Pancreas (tissue), 10 donors: Measurements from ENCODE around the gene CCDC122. TPM values are rescaled to one million over a fixed set of nuclear protein-coding genes. Genes with fewer than 3 reads are reported as not detected.
"Not testable (repeated sequence)": the region's sequence is repeated elsewhere in the genome, so short reads cannot be mapped to it uniquely, and the experiment has no call there.

Source experiments
- ATAC-seq, 4 donors: fragments of 200-7000 bp; cut with Tn5 transposase; one replicate each; pipeline versions ENCODE4 v1.8.0 to v1.9.1; 2020; ENCODE audit warnings: mild to moderate bottlenecking in 4 of 4, moderate library complexity in 4 of 4
- DNase-seq, 6 donors: peaks; one replicate each; pipeline ENCODE4 v3.0.0-alpha.2; 2020
- FAIRE-seq: peaks from 2 replicates; lab custom pipeline; 2012; peaks lifted over from hg19 to GRCh38; lab: Jason Lieb, UNC
- H3K27ac ChIP-seq, 4 donors: fragments of 200-600 bp; sonication (generic); 1 replicate in 3 of 4; 2 replicates in 1 of 4; pipeline versions ENCODE4 v1.5.0 to v1.8.0; 2020
- H3K27me3 ChIP-seq, 4 donors: fragments of 200-600 bp; one replicate each; pipeline ENCODE4 v1.8.0; 2021
- H3K36me3 ChIP-seq, 3 donors: fragments of 200-600 bp; sonication (generic) in 1 of 3; one replicate each; pipeline versions ENCODE4 v1.5.0 to v1.8.0; 2020 to 2021
- H3K4me1 ChIP-seq, 3 donors: fragments of 200-600 bp; one replicate each; pipeline ENCODE4 v1.8.0; 2021
- H3K4me3 ChIP-seq, 4 donors: fragments of 200-600 bp; sonication (generic) in 2 of 4; one replicate each; pipeline versions ENCODE4 v1.5.0 to v1.8.0; 2020 to 2021
- H3K9me3 ChIP-seq, 4 donors: fragments of 200-600 bp; one replicate each; pipeline ENCODE4 v1.8.0; 2021
- WGBS, 2 donors: extraction: QIAGEN DNeasy Blood & Tissue Kit; methylation state at CpG; one replicate each; pipeline ENCODE4 v1.1.7; 2013; 5-methylcytosine and 5-hydroxymethylcytosine counted together
- intact Hi-C, 3 donors: fragments of 100-400 bp; cut with DNase I; formaldehyde crosslinking; loops; one replicate each; pipeline versions ENCODE4 v1.11.1 to v1.14.2; 2022
- polyA plus RNA-seq, 2 donors: library from polyadenylated mRNA; stranded (reverse); fragments of 200-250 nt; gene quantifications; one replicate each; pipeline ENCODE4 v1.2.3, GENCODE V29; 2013
- total RNA-seq, 6 donors: library from RNA; stranded (reverse); fragmentation: NEBNext Ultra II Directional in 4 of 6; extraction: Animal tissue kit (Norgen Biotek cat#: 25700) in 4 of 6; gene quantifications; one replicate each; pipeline versions ENCODE4 v1.2.1 to v1.2.4, GENCODE V29; 2021 to 2023
- TF ChIP-seq, protein P1 (sequence below), 4 donors: fragments of 200-600 bp; sonication (generic) in 3 of 4; IDR thresholded peaks; one replicate each; pipeline versions ENCODE4 v1.5.0 to v1.8.0; 2021; ENCODE audit warnings: antibody characterized with exemption in 4 of 4
- donor health status: healthy with polysubstance abuse.
- donor health status: DM: no; HTN: no; CAD: no; lungs with moderate emphysema.
- donor health status: DM: no; HTN: no; CAD: no.
- donor health status: control.
- donor health status: control.
- donor health status: Bipolar disorder and iron deficiency.
- donor health status: DM: yes; HTN: yes; CAD: no.
- donor health status: DM: no; HTN: no; CAD: no.
- donor health status: DM: no; HTN: no; CAD: no.
- donor health status: DM: yes; HTN: yes; CAD: no.

CCDC122 gene
- total and polyA plus RNA-seq, 8 donors = 2.9 to 7.3 (median 4.7) TPM

DNA sequence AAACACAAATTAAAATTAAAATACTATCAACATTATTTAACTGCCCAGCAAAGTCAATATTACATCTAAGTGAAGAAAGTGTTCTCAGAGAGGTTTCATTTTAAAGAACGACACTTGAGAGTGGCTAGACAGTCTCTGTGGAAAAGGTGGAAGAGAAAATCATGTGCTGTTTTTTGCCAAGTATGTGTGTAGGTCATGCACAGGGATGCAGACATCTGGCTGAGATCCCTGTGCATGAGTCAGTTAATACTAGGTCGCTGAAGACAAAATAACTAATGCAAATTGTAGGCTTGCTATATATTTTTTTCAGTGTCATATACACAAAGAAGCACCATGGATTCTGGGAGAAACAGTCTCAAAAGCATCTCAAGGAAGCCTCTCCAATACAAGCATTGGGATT lies 48.5 kb downstream of the CCDC122 start:
- TF ChIP-seq, protein P1, sequence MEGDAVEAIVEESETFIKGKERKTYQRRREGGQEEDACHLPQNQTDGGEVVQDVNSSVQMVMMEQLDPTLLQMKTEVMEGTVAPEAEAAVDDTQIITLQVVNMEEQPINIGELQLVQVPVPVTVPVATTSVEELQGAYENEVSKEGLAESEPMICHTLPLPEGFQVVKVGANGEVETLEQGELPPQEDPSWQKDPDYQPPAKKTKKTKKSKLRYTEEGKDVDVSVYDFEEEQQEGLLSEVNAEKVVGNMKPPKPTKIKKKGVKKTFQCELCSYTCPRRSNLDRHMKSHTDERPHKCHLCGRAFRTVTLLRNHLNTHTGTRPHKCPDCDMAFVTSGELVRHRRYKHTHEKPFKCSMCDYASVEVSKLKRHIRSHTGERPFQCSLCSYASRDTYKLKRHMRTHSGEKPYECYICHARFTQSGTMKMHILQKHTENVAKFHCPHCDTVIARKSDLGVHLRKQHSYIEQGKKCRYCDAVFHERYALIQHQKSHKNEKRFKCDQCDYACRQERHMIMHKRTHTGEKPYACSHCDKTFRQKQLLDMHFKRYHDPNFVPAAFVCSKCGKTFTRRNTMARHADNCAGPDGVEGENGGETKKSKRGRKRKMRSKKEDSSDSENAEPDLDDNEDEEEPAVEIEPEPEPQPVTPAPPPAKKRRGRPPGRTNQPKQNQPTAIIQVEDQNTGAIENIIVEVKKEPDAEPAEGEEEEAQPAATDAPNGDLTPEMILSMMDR (IDR thresholded peaks at IDR 0.05) = no peak
- no peak for DNase-seq
- peak in 1 of 4 donors; percentile 17 for ATAC-seq
- no peak overlapping the region for H3K4me3 ChIP-seq
- H3K27ac ChIP-seq = no peak overlapping the region
- no peaks in the 10 kb centered on the region for H3K9me3 ChIP-seq
- H3K27me3 ChIP-seq = no peaks in the 10 kb centered on the region
- intact Hi-C loops = no loop called here
- WGBS, 2 donors = 67 to 75% methylated on average over 2 of the region's 2 CpGs
- no peak for FAIRE-seq
- H3K4me1 ChIP-seq = no peaks in the 10 kb centered on the region
- H3K36me3 ChIP-seq = no peaks in the 10 kb centered on the region

DNA sequence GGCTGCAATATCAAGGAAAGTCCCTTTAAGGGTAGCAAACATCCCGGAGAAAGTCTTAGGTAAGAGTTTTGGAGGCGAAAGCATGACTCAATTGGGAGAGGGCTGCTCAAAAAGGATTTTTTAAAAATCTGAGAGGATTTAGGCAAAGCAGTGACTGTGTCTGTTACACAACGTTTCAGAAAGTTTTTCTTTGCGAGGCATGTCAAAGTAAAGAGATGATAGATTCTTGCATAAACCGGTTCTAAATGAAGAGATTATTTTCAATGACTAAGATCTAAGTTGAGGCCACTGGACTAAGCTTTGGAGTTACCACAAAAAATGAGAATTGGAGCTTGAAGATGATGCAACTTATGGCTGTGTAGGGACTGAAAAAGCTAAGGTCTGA lies 49.1 kb downstream of the CCDC122 start:
- Histone ChIP-seq H3K4me1 (no peaks in the 10 kb centered on the region), H3K27ac (no peak overlapping the region), H3K9me3 (no peaks in the 10 kb centered on the region), H3K36me3 (no peaks in the 10 kb centered on the region), H3K4me3 (no peak overlapping the region), H3K27me3 (no peaks in the 10 kb centered on the region)
- no peak for DNase-seq
- intact Hi-C loops = no loop called here
- peak in 3 of 4 donors; percentile 11 to 73 (median 44) for ATAC-seq
- TF ChIP-seq, protein P1 (IDR thresholded peaks at IDR 0.05) = no peak
- WGBS, 2 donors = 57 to 65% methylated on average over 5 of the region's 5 CpGs
- no peak for FAIRE-seq

DNA sequence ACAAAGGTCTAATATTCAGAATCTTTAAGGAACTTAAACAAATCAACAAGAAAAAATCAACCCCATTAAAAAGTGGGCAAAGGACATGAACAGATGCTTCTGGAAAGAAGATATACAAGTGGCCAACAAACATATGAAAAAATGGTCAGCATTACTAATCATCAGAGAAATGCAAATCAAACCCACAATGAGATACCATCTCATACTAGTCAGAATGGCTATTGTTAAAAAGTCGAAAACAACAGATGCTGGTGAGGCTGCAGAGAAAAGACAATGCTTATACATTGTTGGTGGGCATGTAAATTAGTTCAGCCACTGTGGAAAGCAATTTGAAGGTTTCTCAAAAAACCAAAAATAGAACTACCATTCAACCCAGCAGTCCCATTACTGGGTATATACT lies 54.9 kb downstream of the CCDC122 start:
- H3K27ac ChIP-seq, intact Hi-C loops, ATAC-seq, H3K9me3 ChIP-seq, H3K27me3 ChIP-seq, H3K4me1 ChIP-seq, H3K36me3 ChIP-seq, H3K4me3 ChIP-seq, FAIRE-seq, DNase-seq: not testable (repeated sequence)
- 91 to 100% methylated on average over 1 of the region's 1 CpG for WGBS, 2 donors

DNA sequence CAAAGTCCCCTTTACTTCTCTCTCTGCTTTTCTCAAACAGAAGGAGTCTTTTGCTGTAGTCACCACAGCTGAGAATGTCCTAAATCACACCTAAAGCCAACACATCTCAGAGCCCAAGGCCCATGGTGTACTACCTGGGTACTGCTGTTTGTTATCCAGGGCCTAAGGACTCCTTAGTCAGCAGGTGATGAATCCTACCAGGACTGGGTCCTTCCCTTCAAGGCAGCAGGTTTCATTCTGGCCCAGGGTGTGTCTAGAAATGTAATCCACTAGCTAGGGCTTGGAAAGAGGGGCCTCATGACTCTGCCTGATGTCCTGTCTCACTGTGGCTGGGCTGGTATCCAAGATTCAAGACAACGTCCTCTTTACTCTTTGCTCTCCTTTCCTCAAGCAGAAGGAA lies 56.6 kb downstream of the CCDC122 start:
- intact Hi-C loops = no loop called here
- Histone ChIP-seq H3K4me3 (no peak overlapping the region), H3K27me3 (no peaks in the 10 kb centered on the region), H3K27ac (no peak overlapping the region), H3K4me1 (no peaks in the 10 kb centered on the region), H3K36me3 (no peaks in the 10 kb centered on the region), H3K9me3 (no peaks in the 10 kb centered on the region)
- no peak for ATAC-seq
- no peak for FAIRE-seq
- no peak for DNase-seq
- TF ChIP-seq, protein P1 (IDR thresholded peaks at IDR 0.05) = no peak
- WGBS, 2 donors = 40 to 70% methylated on average over 1 of the region's 1 CpG

DNA sequence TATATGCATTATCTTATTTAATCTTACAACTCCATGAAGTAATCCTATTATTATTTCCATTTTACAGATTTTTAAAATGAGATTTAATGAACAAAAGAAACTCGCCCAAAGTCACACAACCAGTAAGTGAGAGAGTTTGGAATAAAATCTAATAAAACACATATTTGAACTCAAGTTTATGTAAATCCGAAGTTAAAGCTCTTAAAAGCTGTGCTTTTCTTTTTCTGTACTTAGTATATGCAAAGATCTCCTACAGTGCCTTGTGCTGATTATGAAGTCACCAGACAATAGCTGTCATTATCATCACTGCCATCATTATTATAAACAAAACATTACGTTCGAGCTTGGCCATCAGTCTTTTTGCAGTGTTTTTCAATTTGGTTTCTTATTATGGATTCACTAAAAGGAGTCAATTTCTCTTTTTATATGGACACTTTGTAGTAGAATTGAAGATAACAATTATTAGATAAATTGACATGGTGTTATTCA lies 63.1 kb downstream of the CCDC122 start:
- Histone ChIP-seq H3K36me3 (no peaks in the 10 kb centered on the region), H3K4me3 (no peak overlapping the region), H3K9me3 (no peaks in the 10 kb centered on the region), H3K4me1 (no peaks in the 10 kb centered on the region), H3K27ac (no peak overlapping the region), H3K27me3 (no peaks in the 10 kb centered on the region)
- FAIRE-seq = no peak
- TF ChIP-seq, protein P1 (IDR thresholded peaks at IDR 0.05) = no peak
- intact Hi-C loops = no loop called here
- 57 to 72% methylated on average over 4 of the region's 4 CpGs for WGBS, 2 donors
- no peak for DNase-seq
- no peak for ATAC-seq
